HTERT RPE-1 (cell line): ENCODE results near the gene TTC34.

ENCODE experiments used
- in situ Hi-C: fragments of 300-500 bp; cut with MboI; formaldehyde crosslinking; loops from 4 replicates; pipeline ENCODE4 v1.14.3; 2020; ENCODE audit warnings: low sequenced_read_pairs

Gene TTC34, protein sequence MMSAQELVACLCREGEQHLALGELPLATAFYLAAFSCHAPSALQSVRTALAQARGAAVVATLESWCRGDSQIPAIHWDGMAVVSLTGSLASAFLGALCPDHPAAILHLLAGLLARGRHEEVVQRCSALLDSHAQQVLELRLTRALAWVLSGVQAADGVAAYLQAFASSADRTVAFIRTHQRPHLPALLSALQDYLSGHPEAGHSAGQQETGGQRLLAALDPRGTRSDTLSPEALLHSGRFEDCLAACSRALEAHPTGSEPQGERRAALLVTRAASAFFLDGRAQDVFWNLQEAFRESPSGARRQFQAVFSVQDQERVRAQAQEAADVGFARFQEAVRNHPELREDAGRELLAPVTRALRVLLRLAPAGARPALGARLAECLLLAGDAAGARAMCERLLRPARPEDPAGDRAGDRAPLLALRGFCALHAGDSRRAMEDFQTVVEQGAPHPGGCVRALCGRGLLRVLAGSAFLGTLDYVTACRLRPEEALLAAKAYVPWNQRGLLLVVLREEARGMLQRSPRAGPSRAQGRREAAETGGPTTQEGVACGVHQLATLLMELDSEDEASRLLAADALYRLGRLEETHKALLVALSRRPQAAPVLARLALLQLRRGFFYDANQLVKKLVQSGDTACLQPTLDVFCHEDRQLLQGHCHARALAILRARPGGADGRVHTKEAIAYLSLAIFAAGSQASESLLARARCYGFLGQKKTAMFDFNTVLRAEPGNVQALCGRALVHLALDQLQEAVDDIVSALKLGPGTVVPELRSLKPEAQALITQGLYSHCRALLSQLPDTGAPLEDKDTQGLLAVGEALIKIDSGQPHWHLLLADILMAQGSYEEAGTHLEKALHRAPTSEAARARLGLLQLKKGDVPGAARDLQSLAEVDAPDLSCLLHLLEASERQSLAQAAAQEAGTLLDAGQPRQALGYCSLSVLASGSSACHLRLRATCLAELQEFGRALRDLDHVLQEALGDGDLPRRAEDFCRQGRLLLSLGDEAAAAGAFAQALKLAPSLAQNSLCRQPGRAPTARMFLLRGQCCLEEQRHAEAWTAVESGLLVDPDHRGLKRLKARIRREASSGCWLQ

DNA sequence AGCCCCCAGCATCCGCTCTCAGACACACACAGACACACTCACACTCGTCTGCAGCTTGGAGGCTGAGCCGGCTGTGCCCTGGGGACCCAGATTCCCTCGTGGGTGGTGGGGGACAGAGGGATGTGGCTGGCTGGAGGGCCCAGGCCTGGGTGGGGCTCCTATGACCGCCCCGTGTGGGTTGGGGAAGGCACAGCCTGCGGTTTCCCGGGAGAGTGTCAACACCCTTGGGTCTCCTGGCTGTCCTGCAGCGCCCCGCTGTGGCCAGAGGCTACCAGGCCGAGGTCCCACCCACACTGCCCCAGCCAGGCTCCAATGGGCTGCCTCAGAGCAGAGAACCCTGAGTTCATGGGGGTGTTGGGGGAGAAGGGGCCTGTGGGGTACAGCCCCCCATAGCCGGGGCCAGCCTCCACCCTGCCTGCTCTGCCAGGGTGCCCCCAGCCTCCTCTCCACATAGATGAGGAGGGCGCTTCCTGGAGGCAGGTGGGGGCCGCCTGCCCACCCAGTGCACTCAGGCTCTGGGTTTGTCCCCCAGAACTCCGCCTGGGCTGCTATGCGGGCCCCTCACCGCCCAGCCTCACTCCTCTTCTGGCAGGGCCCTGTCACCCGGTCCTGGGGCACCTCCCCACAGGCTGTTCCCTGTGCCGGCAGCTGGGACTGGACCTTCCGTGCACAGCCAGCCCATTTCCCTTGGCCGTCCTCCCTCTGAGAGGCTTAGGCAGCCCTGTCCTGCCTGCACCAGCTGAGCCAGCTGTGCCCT, at the start of gene TTC34:
Gene TTC34, minus strand, starts transcription at position 159 of the 757 bp plus-strand sequence. CDS start 866 bp downstream, outside the sequence.
- in situ Hi-C loops, result no loop called here

DNA sequence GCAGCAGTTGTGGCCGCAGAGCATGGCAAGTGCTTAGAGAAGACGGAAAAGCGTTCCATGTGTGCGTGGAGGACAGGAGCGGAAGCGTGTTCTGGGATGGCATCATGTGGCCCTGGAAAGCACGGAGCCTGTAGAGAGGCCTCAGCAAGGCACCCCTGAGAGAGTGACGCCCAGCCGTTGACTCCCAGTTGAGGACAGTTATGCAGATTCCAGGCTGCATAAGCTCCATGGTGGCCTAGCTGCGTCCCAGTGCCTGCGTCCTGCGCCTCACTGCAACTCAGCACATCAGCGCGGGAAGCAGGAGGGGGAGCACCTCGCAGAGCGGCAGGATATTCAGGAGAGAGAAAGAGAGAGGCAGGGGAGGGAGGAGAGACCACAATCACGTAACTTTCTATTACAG, 49.0 kb upstream of the TTC34 start:
- in situ Hi-C loops, result no loop called here

DNA sequence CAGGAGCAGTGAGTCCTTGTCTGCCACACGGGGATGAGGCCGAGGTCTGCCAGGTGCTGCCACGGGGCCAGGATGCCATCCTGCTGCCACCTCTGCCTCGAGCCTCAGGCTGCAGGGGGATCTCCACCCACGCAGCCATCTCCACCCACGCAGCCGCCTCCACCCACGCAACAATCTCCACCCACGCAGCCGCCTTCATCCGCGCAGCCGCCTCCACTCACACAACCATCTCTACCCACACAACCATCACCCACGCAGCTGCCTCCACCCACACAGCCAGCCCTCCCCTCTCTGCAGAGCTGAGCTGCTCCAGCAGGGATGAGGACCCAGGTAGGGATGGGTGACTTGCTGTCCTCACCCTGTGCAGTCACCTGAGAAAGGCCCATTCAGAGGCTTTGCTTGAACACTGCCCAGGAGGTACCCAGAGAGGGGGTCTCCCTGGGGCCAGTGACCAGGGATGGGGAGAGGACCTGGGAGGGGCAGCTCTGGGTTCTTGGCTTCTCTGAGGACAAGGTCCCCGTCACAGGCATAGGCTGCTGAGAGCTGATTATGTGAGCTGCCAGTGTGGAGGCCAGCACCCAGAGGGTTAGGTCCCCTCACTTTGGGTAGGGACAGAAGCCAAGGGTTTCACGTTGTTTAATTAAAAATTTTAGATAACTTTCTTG, 46.6 kb upstream of the TTC34 start:
- in situ Hi-C loops, result no loop called here

DNA sequence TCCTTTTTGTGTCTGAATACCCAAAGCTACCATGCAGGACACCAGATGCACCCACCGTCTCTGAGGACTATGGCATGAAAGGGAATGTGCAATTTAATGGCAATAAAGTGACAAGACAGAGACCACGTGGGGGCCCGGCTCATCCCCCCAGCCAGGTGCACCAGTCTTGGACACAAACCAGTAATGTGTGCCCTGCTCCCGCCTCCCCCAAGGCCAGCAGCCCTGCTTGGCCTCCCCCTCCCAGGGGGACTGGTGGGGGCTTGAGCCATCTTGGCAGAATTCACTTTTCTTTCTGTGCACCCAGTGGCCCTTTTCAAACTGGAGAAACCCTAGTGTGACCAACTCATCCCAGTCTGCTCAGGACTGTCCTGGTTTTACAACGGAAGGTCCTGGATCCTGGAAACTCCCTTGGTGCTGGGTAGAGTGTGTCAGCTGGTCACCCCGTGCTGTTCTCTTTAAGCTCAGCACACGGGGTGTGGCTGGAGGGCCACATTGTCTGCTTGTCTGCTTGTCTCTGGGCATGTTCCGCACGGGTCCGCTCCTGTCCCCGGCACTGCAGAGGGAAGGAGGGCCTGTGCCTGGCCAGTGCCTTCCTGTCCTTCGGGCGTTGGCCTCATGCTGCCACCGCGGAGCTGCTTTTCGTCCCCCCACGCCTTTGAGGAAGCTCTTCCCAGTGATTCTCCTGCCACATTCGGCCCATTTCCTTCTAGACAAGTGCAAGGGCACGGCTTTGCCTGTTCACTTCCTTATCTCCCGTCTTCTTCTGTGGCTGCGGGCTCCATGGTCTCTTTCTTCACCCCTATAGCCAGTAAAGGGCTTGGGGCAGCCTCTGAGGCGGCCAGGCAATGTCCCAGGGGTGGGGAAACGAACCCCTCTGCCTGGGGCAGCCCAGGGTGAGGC, 45.8 kb upstream of the TTC34 start:
- in situ Hi-C loops, result no loop called here

DNA sequence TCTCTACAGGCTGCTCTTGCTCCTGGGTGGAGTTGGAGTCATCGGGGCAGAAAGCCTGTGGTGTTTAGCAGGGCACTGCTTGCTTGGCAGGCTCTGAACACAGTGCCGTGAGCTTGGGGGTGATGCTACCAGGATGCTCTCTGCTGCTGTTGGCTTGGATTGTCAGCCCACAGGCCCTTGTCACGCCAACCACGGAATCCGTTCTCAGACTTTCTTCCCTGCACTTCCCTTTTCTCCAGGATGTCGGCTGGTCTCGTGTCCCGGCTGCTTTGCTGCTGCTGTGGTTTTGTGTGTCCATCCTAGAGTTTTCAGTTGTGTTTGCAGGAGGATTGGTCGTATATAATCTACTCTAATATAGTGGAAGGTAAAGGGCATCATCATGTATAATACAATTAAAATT, 44.4 kb upstream of the TTC34 start:
- in situ Hi-C loops, result no loop called here

DNA sequence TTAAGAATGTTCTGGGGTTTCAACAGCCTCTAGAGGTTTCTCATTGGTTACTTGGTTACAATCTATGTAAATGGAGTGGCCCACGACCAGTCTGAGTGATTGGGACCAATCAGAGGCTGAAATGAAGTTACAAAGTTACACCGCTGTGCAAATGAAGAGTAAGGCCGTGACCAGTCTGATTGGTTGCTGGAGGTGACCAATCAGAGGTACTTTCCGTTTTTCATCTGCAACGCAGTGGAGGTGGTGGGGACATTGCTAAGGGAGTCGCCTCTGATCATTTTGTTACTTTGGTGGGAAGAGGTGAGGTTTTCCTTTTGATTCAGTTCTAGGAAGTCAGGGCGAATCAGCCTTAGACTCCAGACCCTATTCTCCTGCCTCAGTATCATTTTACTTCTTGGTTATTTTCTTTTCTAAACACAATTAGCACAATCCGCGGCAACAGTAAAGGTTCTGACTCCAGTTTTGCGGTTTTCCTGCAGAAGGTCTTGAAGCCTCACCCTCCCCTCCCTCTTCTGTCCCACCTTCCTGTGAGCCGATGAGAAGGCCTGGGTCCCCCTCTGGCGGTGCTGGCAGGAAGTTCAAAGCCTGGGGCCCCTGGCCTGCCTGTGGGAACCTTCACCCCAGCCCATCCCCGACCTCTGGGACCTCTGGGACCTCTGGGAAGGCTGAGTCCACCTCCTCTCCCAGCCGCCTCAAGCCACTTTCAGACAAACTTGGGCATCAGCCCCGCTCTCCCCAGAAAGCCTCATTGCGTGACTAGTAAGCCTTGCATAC, 38.7 kb upstream of the TTC34 start:
- in situ Hi-C loops, result no loop called here

DNA sequence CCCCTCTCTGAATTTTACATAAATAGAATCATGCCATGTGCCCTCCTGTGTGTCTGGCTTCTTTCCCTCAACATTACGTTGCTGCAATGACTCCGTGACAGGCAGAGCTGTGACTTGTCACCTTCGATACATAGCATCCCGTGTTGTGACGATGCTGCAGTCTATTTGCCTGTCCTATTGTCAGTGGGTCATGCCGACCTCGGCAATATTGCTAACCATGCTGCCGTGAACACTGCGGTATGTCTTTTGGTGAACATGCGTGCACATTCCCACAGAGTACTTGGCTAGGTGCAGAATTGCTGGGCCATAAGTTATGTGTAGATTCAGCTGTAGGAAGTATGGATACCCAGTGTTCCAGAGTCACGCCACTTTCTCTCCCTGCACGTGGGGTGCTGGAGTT, 36.3 kb upstream of the TTC34 start:
- in situ Hi-C loops, result no loop called here

DNA sequence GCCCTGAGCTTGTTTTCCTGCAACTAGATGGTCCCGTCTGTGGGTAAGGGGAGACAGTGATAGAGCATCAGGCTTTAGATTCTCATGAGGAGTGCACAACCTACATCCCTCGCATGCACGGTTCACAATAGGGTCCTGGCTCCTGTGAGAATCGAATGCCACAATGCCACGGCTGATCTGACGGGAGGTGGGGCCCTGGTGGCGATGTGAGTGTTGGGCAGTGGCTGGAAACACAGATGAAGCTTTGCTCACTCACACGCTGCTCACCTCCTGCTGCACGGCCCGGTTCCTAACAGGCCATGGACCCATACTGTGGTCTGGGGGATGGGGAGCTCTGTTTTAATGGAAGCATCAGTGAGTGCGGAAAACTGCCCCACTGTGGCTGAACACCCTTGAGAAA, 35.8 kb upstream of the TTC34 start:
- in situ Hi-C loops, result no loop called here

DNA sequence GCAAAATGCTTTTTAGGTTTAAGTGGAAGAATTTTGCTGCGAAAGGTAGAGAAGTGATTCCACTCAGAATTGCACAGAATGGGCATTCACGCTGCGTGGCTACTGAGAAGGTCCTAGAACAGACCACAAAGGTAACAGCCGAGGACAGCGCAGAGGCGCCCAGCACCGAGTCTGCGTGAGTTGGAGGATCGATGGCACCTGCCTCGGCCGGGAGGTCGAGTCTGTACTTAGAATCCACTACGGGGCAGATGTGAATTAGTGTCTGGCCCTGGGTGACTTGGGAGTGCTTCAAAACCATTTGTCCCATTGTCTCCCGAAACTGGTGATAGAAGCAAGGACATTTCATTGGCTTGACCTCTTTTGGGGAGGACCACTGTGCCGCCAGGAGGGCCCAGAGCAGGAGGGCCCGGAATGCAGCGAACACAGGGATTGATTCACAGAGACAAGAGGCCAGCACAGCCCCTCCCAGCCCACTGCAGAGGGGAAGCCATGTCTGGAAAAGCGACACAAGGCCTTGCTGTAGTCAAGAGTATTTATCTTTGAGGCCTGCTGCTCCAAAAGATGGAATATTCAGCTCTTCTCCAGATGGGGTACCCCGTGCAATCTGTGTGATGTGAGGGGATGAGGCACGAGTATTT, 35.0 kb upstream of the TTC34 start:
- in situ Hi-C loops, result no loop called here

DNA sequence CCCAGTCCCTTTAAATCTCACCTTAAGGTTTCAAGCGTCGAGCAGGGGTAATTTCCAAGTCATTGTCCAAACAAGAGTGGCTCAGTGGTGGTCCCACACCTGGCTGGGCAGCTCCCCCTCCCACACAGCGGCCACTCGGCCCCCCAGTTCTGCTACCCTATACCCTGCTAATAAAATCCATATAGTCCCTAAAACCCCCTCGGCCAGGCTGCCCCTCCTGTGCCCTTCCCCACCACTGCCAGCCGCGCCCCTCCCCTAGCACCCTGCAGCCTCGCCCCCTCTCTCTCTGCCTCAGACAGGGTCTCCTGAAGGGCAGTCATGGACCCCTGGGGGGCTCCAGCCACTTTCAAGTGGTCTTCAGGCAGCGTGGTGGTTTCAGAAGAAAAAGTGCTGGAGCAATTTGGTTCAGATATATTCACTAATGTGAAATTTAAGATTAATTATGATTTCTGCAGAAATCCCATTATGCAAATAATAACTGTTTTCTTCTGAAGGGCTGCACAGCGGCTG, 34.2 kb upstream of the TTC34 start:
- in situ Hi-C loops, result no loop called here

DNA sequence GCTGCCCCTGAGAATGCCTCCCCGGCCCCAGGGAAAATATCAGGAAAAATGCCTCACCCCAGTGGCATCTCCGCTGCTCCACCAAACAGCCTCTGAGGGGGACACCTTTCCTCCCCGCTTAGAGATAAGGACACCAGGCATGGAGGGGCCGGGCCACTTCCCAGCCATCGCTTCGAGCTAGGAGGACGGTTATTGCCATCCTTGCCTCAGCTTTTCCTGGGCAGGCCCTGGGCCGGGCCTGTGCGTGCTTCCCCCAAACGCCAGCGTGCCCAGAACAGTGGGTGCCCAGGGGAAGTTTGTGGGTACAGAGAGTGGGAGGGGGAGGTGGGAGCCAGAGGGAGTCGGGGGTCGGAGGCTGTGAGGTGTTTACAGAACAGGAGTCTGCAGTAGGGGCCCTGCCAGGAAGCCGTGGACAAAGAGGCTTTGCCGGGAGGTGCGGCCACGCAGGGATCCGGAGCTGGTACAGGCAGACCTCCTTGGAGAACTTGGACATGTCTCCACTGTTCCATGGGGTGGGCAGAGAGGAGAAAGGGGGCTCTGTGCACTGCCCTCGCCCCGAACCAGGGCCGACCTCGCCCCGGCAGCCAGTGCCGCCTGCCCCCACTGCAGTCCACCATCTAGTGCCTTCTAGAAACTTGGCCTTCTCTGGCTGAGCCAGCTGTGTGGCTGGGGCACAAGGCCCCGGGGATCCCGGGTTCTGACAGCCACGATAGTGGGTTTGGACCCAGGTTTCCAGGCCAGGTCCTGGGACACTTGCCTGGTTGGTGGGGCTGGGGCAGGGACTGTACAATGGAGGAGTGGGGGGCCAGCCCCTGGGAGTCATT, 33.5 kb upstream of the TTC34 start:
- in situ Hi-C loops, result no loop called here

DNA sequence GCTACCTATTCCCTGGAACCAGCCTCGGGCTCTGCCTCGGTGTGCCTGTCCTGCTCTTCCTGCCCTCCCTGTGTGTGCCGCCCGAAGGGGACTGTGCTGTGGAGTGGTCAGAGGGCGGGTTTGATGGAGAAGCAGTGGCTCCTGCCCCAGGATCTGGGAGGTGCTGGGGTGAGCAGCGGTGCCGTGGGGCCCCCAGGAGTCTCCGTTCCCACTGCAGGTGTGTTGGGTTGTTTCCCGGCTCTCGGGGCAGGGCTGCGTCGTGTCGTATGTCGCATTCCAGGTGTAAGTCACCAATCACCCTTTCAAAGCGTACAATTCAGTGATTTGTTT, 32.6 kb upstream of the TTC34 start:
- in situ Hi-C loops, result no loop called here

DNA sequence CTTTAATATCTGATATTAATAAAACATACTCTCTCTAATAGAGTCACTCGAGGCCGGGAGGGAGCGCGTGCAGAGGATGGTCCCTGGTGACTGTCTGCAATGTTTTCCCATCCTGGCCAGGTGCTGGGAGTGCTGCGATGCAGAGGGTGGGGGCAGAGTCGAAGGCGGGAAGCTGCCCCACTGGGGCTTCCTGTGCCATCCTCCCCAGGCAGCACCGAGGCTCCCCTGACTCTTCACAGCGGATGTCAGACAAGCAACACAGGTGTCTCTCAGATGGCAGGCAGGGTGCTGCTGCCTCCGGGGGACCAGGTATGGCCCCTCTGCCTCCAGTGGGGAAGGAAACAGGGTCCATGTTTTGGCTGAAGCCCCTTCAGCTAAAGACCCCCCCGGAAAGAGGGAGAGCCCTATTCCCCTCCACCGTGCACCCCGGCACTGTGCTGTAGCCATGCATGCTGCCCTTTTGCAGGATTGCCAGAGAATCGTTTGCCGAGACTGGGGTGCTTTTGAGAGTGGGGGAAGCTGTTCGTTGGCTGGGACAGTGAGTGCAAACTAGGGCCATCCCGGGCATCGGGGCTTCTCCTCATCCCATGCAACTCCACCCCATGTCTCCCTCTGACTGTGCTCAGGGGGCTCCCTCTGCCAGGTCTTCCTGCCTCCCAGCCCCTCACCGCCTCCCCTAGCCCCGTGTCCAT, 32.1 kb upstream of the TTC34 start:
- in situ Hi-C loops, result no loop called here

DNA sequence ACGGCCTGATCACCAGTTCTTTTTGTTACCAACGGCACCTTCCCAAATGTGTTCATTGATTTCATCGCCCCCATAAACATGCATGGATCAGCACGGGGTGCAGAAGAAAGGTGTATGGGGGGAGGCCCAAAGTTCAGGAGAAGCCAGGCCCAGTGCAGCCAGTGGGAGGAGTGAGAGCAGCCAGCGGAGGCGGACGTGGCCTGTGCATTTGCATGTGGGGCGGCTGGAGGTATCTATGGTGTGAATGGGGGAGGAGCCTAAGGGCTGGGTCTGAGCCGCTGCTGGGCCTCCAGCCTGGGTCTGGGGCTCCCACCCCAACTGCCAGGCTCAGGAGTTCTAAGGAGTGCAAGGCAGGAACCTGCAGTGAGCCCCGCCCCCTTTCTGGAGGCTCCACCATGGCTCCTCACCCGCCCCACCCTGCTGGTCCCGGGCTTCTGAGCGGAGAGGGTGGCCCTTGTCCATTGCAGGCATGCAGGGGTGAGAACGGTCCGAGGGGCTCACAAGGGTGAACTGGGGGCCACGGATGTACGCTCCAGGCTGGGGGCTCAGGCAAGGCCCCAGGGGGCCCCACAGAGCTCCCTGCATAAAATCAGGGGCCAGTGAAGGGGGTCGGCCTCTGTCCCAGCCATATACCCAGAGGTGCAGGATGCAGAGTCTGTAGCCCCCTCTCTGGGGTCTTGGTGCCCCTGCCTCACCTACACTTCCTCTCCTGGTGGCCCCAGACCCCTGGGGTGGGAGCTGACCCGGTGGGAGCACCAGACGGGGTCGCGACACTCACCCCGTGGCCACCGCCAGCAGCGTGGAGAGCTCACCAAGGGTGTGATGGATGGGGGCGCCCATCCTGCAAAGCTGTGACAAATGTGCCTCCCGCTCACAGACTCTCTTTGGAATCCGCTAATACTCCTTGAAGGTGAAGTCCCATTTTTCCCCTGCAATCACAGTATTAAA, 31.3 kb upstream of the TTC34 start:
- in situ Hi-C loops, result no loop called here

DNA sequence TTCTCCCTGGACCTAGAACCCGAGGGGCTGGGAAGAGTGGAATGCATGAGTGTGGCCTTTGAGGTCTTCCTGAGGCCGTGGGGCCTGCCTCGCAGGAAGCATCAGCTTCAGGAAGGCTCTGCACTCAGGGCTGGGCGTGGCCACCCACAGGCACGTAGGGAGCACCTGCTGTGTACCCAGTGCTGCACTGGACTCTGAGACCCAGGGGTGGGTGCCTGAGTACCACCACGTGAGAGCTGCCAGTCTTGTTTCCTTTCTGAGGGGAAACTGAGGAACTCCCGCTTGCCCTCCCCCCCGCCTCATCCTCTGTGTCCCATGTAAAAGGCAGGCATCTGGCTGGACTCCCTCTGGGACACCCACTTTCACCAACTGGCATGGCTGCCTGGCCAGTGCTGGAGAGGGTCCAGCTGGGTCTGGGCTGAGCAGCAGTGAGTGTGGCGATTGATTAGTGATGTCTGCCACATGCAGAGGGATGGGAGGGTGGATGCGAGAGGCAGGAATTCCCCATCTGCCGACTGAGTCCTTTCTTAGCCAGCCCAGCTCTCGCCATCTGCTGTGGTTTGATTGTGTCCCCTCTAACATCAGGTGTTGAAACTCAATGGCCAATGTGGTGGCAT, 30.2 kb upstream of the TTC34 start:
- in situ Hi-C loops, result no loop called here
